Upper lobe of left lung (tissue), 4 donors: Measurements from ENCODE around the gene SC5D.

Experiments
- CTCF ChIP-seq, 6 experiments: fragments of 450-650 bp in 4 of 6; fragments of 200-600 bp in 2 of 6; sonication (generic) in 2 of 6; IDR thresholded peaks; one replicate each; pipeline ENCODE4 v1.5.1; 2016 to 2019; ENCODE audit warnings: antibody characterized with exemption in 6 of 6
- EP300 ChIP-seq, 4 donors: sonication (generic); formaldehyde crosslinking; IDR thresholded peaks; one replicate each; pipeline ENCODE4 v1.5.1; 2017; ENCODE audit warnings: antibody characterized with exemption in 4 of 4, control low read depth in 2 of 4
- POLR2A ChIP-seq, 4 donors: fragments of 450-650 bp; IDR thresholded peaks; one replicate each; pipeline ENCODE4 v1.5.1; 2016 to 2017; ENCODE audit warnings: antibody characterized with exemption in 4 of 4, mild to moderate bottlenecking in 2 of 4
- POLR2AphosphoS5 ChIP-seq, 2 donors: sonication (generic); formaldehyde crosslinking; IDR thresholded peaks; one replicate each; pipeline ENCODE4 v1.5.1; 2017; ENCODE audit warnings: antibody characterized with exemption in 2 of 2

DNA sequence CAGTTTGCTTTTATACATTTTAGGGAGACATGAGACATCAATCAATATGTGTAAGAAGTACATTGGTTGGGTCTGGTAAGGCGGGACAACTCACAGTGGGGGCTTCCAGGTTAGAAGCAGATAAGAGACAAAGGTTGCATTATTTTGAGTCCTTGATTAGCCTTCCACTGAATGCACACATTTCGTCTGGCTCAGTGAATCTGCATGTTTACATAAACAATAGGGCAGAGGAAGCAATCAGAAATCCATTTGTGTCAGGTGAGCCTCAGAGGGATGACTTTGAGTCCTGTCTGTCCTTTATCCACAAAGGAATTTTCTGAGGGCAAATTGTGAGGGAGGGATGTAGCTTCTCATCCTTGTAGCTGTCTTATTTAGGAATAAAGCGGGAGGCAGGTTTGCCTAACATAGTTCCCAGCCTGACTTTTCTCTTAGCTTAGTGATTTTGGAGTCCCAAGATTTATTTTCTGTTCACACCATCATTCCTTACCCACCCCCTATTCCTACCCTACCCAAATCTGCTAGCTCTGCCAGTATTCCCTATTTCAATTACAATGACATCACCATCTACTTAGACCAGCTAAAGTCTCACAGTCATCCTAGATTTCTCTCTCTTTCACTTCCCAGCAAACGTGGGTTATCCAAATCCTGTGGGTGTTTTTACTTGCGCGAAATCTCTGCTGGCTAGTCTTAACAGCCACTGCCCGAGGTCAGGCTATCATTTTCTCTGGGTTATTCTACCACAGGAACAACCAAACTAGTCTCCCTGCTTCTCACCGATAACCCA lies 2.9 kb downstream of the SC5D start:
- TF ChIP-seq POLR2A (IDR thresholded peaks at IDR 0.05) = no peak
- TF ChIP-seq CTCF (IDR thresholded peaks at IDR 0.05) = no peak
- no peak for TF ChIP-seq EP300 (IDR thresholded peaks at IDR 0.05)
- TF ChIP-seq POLR2AphosphoS5 (IDR thresholded peaks at IDR 0.05) = no peak
